ENCODE data around the gene CYFIP2.

CYFIP2 gene

DNA sequence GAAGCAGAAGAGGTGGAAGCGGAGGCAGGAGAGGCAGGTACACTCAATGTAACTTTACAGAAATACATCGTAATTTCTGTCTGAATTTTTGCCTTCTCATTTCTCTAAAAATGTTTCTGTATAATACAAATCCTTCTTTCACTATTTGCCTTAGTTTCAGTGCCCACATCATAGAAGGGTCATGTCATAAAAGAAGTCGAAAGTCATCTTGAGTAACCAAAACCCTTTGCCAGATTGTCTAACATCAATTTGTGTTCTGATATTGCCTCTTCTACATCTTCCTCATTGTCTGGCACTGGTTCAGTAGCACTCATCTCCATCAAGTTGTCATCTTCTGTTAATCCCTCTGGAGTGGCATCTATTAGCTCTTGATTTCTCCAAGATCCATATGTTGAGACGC is 6.2 kb upstream of the CYFIP2 start:
- FAIRE-seq, result no peak

DNA sequence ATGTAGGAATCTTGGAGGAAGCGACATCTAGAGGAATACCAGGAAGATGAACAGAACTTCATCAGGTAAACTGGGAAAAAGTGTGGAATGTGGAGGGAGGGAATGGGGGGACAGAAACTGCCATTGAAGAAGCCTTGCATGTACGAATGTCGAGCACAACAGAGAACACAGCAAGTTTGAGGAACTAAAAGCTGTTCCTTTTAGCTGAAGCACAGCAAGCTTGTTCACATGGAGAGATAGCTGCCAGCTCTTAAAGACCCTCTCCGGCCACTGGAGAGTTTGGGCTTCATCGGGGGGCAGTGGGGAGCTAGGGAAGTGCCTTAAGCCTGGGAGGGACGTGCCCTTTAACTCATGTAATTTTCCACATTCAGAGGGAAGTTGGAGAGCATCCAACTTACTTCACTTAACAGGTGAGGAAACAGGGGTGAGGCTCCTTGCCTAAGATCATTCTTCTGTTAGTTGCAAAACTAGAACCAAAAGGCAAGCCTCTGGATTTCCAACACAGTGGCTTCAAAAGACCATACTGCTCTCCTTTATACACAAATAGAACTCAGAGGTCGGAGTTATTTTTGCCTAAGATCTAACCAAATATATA is 2.3 kb upstream of the CYFIP2 start:
- FAIRE-seq, result no peak

DNA sequence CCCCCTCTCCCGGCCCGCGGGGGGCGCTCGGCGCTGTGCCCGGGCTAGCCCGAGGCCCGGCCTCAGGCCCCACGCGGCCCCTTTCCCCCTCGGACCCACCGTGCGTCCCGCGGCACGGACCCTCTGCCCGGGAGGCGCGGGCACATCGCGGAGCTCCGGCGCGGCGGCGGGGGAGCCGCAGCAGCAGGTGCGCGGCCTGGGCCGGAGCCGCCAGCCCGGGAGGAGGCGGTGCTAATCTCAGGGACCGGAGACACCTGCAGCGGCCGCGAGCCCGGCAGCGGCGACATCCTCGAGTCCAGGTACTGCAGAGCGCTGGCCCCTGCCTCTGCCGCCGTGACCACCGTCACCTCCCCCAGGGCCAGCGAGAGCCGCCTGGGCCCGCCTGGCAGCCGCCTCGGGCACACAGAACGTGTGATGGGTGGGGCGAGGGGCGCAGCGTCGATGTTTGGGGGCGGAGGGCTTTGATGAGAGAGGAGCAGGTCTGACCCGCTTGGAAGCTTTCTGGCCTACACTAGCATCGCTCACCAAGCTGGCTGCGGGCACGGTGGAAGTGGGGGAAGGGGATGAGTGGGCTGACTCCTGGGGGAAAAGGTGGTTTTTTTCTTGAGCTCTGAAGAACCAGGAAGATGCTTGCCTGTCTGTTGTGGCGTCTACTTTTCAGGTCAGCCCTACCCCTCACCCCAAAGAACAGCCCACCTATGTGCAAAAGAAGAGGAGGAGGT is 524 bp downstream of the CYFIP2 start:
- FAIRE-seq, result no peak

DNA sequence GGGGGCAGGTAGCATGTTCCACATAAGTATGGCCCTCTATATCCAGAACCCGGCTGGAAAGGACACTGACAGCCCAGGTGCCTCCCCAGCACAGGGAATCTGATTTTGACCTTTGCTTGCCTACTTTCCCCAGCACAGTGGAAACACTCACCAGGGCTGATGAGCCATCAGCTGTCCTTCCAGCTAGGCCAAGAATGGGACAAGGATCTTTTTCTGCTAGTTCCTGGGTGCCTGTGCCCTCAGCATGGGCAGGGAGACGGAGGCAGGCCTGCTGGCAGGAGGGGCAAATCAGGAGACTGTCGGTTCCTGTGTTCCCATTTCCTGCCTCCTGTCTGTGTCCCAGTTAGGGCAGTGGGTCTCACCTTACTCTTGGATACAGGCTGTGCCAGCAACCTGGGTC is 1.1 kb downstream of the CYFIP2 start:
- no peak for FAIRE-seq

DNA sequence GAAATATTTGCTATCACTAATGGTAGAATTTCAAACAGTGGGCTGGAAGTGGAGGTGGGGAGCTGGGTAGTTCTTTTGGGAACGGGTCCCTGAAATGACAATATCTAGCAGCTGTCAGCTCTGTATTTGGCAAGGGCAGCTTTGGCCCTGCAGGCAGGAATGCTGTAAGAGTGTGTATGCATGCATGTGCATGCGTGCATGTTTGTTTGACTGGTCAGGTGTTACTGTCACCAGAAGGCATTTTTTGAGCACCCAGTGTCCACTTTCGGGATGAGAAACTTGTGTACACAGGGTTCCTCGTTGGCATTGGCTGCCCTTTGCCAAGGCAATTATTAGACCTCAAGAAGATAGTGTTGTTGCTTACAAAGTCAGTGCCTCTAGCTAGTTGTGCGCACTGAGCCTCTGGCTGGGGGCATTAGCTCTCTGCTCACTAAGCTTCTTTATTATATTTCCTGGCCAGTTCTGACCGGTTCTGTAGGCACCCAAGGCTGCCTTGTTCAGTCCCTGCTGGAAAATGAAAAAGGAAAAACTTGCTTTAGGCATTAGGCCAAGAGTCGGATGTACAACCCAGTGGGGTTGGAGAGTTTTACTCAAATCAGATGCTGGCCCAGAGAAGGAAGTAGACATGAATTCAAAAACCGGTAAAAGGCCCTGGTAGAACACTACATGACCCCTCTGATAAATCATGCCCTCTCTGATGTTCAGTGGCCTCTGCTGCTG is 2.0 kb downstream of the CYFIP2 start:
- no peak for FAIRE-seq

DNA sequence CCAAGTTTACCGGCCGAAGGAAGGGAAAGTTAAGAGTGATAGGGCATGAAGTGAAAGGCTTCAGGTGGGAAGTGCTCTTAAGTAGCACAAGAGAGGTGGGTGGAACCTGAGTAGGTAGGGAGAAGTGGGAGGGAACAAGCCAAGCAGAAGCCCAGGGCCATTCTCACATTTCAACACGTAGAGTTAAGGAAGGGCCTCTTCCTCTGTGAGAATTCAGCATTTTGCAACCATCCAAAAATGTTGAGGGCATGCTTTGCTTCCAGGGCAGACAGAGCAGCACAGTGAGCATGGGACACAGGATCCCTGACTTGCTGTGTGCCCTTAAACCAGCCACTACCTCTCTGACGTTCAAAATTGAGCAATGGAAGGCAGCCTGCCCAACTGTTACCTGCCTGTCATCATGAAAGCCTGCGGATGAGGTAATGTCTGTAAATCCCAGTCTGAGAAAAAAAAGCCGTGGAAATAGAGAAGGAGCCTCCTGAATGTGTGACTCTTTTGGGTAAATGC is 3.3 kb downstream of the CYFIP2 start:
- no peak for FAIRE-seq

- no peak for FAIRE-seq
Measured at GRCh38 chr5:157269761-157270272, 3.9 kb downstream of the CYFIP2 start.

- no peak for FAIRE-seq
Measured at GRCh38 chr5:157270771-157271170, 4.8 kb downstream of the CYFIP2 start.

- FAIRE-seq, result no peak
Measured at GRCh38 chr5:157271740-157272271, 5.9 kb downstream of the CYFIP2 start.

DNA sequence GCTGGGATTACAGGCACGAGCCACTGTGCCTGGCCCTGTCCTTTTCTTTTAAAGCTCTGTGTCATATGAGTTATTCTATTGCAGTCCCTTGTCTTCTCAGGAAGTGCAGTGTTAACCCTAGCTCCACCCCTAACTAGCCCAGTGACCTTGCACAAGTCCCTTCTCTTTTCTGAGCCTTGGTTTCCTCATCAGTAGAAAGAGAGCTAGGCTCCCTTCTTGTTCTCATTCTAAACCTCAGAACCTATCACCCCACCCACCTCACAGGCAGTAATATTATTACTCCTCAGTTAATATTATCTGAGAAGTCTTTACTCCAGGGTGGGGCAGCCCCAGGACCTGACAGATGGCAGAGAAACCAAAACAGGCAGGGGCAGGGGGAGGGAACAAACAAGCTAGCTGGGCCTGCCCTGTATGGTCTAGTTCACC is 7.2 kb downstream of the CYFIP2 start:
- no peak for FAIRE-seq

GRCh38 chr5:157275403-157275802 is 9.5 kb downstream of the CYFIP2 start:
- no peak for FAIRE-seq

DNA sequence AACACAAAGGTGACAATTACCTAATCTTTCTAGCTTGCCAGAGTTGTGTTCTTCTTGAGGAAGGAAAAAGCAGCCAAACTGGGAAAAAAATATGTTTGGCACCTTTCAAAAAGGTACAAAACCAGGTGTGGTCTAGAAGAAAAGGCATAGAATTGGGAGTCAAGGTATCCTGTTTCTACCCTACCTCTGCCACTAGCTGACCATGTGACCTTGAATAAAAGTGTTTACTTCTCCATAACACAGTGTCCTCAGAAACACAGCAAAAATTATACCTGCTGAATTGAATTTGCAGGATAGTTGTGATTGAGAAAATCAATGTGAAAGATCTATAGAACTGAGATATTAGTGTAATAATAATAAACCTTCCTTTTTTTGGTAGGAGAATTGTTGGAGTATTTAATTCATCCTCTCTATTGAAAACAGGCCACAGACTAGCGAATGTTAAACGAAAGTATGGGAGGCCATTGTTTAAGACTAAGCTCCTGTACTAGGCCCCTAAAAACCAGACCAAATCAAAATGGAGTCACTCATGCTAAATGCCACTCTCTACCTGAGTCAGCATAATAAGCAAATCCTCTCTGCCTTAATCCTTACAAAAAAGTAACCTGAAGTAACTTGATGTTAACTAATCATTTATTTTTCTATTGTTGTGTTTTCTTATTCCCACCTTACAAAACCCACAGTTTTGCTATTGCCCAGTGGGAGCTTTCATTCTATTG is 12.6 kb downstream of the CYFIP2 start:
- FAIRE-seq, result no peak

DNA sequence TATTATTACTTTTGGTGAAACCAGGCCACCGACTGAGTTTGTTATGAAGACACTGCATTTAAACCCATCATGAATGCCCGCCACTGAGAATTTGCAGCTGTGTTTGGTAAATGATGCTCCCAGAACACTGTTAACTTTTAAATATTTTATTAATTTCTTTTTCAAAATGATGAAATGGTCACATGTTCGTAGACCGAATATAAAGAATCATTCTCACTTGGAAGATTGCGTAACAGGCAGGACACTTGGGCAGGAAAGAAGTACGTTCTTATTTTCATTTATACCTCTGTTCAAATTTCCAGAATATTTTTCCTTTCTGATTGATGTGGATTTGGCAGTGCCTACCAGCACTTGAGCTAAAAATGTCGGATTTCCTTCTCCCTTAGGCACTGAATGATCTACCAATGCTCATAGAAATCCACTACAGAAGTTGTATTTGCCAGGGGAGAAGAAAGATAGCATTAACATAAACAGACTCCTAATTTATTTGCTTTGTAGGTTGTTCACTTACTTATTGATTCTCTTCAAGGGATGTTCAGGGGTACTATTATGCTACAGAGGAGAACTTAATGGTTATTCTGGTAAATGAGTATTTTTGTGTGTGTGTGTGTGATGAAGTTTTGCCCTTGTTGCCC is 13.8 kb downstream of the CYFIP2 start:
- FAIRE-seq, result no peak

- no peak for FAIRE-seq
Measured at GRCh38 chr5:157280927-157281326, 15.0 kb downstream of the CYFIP2 start.

DNA sequence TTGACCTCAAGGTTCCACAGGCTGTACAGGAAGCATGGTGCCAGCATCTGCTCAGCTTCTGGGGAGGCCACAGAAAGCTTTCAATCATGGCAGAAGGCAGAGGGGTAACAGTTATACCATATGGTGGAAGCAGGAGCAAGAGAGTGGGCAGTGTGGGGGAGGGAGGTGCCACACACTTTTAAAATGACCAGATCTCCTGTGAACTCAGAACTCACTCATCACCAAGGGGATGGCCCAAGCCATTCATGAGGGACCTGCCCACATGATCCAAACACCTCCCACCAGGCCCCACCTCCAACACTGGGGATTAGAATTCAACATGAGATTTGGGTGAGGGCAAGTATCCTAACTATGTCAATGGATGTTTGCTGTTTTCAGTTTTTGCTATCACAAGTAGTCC is 16.2 kb downstream of the CYFIP2 start:
- FAIRE-seq, result no peak

- FAIRE-seq, result no peak
Measured at GRCh38 chr5:157283434-157283833, 17.5 kb downstream of the CYFIP2 start.

DNA sequence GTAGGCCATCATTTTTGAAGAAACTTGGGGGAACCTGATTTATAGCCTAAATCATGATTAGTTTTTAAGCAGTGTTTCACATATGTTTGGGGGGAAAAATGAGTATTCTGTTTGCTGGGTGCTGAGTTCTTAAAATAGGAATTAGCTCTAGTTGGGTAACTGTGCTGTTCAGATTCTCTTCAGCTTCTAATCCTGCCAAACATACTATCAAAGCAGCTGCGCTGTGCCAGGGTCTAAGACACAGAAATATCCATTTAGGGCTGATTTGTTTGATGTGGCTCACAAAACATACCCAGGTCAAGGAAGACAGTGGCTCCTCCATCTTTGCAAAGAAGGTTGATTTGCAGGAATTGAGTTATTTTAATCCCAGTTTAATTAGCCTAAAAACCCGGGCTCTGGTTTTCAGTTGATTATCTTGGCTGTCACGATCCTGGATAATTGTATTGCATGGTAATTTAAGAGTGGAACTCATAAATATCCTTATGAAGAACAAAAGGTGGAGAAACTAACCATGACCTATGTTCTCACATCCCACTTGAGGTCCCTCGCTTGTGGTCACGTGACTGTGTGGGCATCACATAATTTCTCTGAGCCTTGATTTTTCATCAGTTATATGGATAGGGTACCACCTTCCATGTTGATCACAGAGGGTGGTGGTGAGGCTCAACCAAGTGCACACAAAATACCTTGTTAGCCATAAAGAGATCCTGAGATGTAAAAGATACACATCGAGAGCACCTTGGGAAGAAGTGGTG is 18.7 kb downstream of the CYFIP2 start:
- FAIRE-seq, result no peak

DNA sequence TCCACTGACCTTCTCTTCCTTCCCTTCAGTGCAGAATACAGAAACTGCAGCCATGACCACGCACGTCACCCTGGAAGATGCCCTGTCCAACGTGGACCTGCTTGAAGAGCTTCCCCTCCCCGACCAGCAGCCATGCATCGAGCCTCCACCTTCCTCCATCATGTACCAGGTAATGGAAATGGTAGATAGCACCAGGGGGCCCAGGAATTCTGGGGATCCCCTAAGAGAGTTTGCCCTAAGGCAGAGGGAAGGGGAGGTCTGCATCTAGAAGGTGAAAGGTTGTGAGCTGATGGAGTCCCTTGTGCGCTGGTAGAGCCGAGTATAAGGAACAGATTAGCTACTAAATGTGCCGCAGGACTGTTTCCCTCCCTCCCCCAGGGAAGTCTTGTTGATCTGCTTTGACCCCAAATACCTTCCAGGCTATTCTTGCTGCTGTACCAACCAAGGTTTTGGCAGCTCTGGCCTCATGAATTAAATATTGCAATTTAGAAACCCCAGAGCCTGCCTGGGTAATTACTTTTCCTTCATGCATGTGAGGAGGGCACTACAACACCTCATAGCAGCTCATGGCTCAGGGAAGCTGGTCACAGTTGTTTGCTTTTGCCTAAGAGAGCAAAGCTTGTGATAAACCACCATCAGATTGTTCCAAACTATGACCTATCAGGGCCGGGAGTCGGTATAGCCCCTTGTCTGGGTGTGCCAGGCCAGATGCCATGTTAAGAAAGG is 19.6 kb downstream of the CYFIP2 start:
- no peak for FAIRE-seq

GRCh38 chr5:157286761-157287211 is 20.9 kb downstream of the CYFIP2 start:
- no peak for FAIRE-seq

DNA sequence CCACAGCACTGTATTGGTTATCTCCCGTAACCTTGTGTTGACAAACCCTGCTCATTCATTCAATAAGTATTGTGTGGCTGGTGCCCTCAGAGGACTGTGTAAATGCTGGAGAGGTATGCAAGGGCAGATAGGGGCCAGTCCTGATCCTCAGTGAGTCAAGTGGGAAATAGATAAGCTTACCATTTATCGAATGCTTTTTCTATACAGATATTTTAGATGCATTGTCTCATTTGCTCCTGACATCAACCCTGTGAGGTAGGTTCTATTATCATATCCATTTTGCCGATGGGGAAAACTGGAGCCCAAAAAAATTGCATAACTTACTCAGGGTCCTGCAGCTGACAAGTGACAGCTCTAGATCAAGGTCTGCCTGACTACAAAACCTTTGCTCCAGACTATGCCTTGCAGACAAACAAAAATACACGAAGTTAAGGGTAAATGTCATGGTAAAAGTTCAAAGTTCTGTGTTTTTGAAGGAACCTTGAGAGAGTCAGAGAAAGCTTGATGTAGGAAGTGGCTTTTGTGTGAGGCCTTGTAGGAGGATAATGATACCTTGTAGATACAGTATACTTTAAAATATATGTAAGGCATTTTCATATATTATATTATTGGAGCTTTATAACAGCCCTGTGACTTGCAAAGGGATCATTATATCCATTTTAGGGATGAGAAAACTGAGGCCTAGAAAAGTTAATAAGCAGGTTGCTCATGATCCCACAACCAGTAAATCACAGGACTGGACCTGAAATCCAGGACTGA is 22.7 kb downstream of the CYFIP2 start:
- FAIRE-seq, result no peak
